Subcutaneous adipose tissue (tissue), 4 donors: ENCODE measurements around the gene HTT. TPM values are rescaled to one million over a fixed set of nuclear protein-coding genes. Genes with fewer than 3 reads are reported as not detected.

ENCODE experiments used
- CTCF ChIP-seq: fragments of 450-650 bp; IDR thresholded peaks from one replicate; pipeline ENCODE4 v1.5.1; 2016; ENCODE audit warnings: low read depth, mild to moderate bottlenecking, control low read depth, antibody characterized with exemption, moderate library complexity
- total RNA-seq, 4 donors: library from RNA; depleted of rRNA; stranded (reverse); fragments of >200 nt; gene quantifications; one replicate each; pipeline ENCODE4 v1.1.0, GENCODE V29; 2016

HTT gene
- 10 to 100 TPM; 48.2 to 79.3 (median 72.1) TPM for total RNA-seq

DNA sequence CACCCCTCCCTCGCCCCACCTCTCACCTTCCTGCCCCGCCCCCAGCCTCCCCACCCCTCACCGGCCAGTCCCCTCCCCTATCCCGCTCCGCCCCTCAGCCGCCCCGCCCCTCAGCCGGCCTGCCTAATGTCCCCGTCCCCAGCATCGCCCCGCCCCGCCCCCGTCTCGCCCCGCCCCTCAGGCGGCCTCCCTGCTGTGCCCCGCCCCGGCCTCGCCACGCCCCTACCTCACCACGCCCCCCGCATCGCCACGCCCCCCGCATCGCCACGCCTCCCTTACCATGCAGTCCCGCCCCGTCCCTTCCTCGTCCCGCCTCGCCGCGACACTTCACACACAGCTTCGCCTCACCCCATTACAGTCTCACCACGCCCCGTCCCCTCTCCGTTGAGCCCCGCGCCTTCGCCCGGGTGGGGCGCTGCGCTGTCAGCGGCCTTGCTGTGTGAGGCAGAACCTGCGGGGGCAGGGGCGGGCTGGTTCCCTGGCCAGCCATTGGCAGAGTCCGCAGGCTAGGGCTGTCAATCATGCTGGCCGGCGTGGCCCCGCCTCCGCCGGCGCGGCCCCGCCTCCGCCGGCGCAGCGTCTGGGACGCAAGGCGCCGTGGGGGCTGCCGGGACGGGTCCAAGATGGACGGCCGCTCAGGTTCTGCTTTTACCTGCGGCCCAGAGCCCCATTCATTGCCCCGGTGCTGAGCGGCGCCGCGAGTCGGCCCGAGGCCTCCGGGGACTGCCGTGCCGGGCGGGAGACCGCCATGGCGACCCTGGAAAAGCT, at the start of gene HTT, which contains the start of gene HTT-AS:
TSS of gene HTT (plus strand) at position 604 of the 768 bp plus-strand sequence. CDS start at position 749, 145 bp downstream.
TSS of gene HTT-AS (minus strand) at position 461 of the 768 bp plus-strand sequence.
- no peak for TF ChIP-seq CTCF

DNA sequence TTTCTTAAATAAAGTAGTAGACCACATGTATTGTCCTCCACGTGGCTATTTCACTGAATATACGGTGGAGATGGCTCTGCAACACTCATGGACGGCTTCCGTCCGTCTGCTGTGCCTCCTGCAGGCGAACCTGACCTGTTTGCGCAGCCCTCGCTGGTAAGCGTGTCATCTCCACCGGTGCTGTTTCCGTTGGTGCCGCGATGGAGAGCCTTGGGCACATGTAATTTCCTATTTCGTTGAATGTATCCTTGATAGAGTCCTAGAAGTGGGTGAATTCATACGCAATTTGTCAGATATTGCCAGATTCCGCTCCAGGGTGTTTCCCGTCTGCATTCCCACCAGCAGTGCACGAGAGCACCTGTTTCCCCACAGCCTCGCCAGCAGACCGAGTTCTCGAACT, 48.6 kb upstream of the HTT start:
- TF ChIP-seq CTCF: no peak

GRCh38 chr4:3026540-3026939, 47.9 kb upstream of the HTT start:
- TF ChIP-seq CTCF: no peak

GRCh38 chr4:3029464-3029863, 45.0 kb upstream of the HTT start:
- no peak for TF ChIP-seq CTCF

GRCh38 chr4:3030566-3031356, 43.7 kb upstream of the HTT start:
- TF ChIP-seq CTCF: no peak

- no peak for TF ChIP-seq CTCF
Measured at GRCh38 chr4:3031357-3032082, 43.0 kb upstream of the HTT start.

DNA sequence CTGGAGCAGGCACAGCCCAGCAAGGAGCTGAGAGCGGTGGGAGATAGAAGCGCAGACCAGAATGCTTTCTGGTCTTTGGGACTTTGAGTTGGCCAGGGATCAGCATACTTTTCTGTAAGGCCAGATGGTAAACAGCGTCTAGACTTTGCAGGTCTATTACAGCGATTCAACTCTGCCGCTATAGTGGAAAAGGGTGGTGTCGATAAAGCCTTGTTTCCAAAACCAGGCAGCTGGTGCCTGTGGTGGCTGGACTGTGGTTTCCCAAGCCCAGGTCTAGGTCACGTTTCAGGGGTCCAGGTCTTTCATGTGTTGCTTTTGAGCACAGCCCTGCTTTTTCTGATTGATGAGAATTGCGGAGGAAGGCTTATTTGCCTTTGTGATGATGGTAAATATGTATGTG, 40.2 kb upstream of the HTT start:
- no peak for TF ChIP-seq CTCF
